Putamen (tissue), 1 donor: Measurements from ENCODE around the gene AKT3.

ENCODE experiments used
- DNase-seq: peaks from one replicate; pipeline ENCODE4 v3.0.0-alpha.2; 2016; ENCODE audit warnings: low spot score

The AKT3 gene

DNA sequence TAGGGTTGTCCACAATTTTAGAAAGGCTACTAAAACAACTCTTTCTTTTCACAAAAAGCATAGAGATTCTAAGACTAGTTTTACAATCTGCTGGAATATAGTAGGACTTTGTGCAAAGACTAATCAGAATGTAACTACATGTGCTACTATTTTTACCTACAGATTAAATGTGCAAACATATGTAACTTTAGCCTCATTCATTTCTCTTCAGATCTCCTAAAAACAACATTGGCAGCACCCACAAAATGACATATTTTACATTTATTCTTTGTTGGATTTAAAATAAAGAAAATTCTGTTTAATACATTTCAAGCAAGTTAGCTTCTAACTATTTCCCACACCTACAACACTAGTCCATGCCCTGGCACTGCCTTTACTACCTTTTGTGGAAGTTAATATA, 292.2 kb downstream of the AKT3 start:
- DNase-seq = no peak

DNA sequence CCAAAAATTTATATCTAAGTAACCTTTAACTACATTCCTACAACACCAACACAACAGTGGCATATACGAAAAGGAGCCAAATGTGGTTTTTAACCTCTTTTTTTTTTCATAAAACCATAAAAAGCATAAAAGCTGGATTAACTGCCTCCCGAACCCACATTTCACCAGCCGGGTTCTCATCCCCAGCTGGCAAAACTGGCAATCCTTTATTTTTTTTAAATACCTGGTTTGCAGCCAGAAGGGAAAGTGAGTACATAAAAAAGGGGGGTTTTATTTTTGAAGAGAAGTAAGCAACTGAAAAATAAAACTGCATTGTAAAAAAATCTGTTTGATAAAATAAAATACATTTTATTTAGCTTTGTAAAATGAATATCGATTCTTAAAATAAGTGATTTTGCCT, 295.4 kb downstream of the AKT3 start:
- DNase-seq = no peak

DNA sequence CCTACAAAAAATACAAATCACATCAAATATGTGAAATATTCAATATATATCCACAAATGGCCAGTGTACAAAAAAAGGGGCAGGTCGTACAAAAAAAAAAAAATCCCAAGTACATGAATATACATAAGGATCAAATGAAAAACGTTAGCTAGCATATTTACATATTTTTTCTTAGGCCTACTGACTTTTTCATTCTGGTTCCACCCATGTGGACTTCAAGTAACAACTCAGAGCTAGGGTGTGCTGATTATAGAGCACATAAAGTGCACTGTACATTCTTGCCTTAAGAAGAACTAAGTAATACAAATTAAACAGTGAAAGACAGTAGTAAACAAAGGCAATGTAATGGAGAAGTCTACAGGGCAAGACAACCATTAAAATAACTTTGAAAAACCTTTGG, 297.0 kb downstream of the AKT3 start:
- DNase-seq = no peak

DNA sequence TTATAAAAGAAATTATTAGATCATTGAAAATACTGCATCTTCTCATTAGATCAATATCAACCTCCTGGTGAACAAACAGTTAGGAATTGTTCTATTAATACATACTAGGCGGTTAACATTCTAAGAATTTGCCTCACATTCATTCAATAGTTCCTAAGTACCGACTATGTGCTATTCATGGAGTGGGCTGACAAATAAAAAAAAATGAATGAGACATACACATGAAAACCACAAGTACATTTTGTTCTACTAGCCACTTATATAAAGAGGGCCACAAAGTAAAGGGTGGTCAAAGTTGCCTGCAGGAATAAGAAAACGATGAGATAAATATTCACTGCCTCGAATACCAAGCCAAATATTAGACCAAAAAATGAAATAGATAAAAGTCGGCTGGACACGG, 299.8 kb downstream of the AKT3 start:
- DNase-seq = no peak

DNA sequence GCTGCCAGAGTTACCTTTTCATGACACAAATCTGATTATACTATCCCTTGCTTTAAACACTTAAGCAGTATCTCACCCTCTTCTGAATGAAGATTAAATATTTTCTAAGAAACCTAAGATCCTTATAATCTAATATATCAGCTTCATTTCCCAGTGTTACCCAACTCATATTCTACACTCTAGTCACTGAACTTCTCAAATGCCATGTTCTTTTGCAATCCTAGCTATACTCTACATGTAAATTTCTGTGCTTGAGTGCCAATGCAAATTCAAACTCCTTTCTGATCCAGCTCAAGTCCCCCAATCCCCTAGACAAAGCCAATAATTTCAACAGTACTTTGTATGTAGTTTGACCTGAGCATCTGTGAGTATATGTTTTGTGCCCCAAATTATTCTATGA, 300.3 kb downstream of the AKT3 start:
- DNase-seq = no peak

DNA sequence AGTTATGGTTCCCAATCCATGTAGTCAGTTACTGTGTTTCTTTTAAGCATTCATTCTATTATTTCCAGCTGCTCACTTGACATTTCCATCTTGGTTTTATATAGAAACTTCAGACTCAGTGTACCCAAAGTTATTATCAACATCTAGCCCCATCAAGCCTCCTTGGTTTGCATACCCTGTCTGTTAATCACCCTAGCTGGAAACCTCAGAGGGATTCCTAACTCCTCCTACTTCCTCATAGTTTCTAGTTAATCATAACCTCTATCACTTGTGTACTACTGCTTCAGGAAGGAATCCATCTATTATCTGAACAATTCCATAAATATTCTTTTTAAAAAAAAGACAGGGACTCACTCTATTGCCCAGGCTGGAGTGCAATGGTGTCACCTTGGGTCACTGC, 300.9 kb downstream of the AKT3 start:
- DNase-seq = no peak

DNA sequence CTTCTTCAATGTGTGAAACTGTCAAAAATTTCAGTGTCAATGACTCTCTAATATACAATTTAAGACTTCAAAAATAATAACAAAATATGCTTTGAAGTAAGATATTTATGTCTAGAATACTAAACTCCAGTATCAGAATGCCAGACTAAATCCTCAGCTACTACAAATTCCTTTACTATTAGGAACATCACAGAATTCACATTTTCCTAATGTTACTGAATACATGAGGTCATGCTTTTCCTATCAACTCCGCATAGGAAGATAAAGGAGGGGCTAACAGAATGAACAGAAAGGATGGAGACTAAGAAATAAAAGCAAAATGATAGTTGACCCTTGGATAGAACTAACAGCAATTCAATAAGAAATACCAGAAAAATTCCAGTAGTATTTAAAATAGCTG, 301.5 kb downstream of the AKT3 start:
- no peak for DNase-seq

DNA sequence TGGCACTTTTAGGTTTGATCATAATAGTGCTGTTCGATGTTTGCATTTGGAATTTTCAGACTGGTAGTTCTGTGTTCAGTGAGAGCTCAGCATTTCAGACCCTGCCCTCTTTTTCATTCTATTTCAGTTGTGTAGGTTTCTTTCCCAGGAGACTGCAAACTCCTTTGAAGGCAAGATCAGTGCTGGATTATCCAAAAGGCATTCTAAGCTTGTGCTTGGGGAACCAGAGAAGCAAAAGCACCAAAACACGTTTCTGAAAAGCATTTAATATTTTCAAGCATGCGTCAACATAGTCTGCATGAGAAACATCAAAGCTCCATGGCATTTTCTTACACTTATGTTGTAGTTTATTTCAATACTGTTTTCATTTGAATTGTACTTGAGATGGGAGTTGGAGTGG, 302.2 kb downstream of the AKT3 start:
- no peak for DNase-seq

DNA sequence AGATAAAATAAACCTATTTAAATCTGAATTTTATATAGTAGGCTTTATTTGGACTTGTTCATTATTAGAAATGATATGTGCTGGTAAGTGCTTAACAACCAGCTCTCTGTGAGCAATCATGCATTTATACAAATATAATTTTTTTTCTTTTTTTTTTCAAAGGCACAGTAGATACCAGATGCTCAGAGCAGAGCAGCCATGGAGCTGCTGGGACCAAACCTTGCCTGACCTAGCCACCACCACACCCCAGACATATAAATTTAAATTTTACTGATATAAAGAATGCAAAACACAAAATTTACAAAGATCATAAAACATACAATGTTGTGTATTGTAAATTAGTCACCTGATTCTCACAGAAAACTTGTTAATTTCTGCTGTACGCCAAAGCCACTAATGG, 303.6 kb downstream of the AKT3 start:
- no peak for DNase-seq

DNA sequence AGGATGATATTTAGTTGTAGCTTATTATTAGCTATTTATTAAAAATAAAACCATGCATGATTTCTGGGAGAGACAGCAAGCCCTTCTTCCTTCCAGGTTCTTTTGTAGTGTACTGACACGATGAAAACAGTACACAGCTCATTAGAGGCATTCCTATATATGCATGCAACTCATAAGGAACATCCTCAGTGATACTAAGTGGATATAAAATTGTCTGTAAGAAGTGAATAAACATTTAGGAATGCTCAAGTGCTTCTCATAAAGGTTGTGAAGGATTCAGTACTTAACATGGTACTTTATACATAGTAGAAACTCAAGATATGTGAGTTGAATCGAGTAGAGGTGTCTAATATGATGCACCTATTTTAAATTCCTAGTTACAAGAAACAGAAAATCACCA, 306.5 kb downstream of the AKT3 start:
- DNase-seq = no peak

DNA sequence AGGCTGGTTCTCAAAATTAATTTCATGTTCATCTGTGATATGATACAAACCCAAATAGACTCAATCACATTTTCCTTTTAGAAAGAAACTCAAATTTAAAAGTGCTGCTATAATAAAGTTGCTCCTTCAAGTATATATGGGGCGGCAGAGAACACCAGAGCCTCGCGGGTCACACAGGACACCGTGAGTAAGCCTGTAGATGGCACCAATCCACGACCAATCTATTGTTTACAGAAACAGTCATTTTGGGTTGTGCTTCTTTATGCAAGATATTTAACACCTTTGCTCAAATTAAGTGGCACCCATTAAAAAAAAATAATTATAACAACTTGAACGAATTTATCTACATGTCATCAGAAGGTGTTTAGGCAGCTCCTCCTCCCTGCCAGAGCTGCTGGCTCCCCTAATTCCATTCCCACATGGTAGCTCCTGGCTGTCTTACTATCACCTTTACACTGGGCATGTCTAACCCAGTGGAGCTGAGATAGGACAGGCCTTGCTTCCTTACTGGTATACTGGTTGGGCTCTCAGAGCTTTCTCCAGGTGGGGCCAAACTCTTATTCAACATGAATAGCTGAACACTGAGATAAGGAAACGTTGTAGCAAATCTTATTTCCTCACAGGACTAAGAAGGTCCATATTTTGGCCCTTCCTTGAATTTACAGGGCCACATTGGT, 307.2 kb downstream of the AKT3 start:
- no peak for DNase-seq

DNA sequence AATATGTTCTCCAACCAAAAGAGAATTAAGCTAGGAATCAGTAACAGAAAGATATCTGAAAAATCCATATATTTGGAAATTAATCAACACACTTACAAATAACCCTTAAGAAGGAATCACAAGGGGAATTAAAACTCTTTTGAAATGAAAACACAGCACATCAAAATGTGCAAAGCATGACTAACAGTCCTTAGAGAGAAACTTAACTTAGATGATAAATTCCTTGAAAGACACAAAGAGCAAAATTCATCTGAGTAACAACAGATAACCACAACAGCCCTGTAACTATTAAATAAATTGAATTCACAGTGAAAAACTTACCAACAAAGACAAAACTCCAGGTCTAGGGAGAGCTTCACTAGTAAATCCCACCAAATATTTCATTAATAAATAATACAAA, 310.4 kb downstream of the AKT3 start:
- DNase-seq = no peak

DNA sequence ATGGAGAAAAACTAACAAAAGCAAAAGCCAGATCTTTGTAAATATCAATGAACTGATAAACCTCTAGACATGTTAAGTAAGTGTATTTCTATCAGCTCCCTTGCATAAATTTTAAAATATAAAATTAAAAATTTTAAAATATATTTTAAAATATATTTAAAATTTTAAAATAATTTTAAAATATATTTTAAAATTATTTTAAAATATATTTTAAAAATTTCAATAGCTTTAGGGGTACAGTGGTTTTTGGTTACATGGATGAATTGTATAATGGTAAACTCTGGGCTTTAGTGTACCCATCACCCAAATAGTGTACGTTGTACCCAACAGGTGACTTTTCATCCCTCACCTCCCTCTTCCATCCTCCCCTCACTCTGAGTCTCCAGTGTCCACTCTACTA, 315.0 kb downstream of the AKT3 start:
- DNase-seq = no peak

DNA sequence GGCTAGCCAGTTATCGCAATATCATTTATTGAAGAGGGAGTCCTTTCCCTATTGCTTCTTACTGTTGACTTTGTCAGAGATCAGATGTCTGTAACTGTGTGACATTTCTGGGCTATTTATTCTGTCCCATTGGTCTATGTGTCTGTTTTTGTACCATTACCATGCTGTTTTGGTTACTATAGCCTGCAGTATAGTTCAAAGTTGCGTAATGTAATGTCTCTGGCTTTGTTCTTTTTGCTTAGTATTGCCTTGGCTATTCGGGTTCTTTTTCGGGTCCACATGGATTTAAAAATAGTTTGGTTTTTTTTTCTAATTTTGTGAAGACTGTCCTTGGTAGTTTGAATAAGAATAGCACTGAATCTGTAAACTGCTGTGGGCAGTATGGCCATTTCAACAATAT, 320.5 kb downstream of the AKT3 start:
- DNase-seq = no peak

DNA sequence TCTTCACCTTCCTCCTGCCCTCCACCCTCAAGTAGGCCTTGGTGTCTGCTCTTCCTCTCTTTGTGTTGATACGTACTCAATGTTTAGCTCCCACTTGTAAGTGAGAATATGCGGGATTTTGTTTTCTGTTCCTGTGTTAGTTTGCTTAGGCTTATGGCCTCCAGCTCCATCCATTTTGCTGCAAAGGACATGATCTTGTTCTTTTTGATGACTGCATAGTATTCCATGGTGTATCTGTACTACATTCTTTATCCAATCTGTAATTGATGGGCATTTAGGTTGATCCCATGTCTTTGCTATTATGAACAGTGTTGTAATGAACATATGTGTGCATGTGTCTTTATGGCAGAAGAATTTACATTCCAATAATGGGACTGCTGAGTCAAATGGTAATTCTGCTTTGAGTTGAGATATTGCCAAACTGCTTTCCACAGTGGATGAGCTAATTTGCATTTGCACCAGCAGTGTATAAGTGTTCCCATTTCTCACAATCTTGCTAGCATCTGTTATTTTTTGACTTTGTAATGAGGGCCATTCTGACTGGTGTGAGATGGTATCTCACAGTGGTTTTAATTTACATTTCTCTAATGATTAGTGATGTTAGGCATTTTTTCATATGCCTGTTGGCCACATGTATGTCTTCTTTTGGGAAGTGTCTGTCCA, 321.5 kb downstream of the AKT3 start:
- DNase-seq = no peak

DNA sequence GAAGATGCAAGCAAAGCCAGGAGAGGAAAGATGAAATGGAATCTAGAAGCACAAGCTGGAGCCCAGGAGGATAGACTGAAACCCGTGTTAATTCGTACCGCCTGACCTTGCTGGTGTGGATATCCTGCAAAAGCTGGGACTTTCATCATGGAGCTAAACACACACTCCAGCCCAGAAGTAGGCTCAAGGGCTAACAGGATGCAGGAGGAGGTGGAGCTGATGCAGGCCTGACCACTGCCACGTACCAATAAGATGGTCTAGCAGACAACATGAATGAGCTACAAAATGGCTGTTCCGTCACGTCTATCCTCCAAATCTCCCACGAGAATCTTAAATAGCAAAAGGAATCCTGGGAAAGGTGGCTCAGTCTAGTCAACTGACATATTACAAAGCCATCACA, 323.9 kb downstream of the AKT3 start:
- DNase-seq = no peak

DNA sequence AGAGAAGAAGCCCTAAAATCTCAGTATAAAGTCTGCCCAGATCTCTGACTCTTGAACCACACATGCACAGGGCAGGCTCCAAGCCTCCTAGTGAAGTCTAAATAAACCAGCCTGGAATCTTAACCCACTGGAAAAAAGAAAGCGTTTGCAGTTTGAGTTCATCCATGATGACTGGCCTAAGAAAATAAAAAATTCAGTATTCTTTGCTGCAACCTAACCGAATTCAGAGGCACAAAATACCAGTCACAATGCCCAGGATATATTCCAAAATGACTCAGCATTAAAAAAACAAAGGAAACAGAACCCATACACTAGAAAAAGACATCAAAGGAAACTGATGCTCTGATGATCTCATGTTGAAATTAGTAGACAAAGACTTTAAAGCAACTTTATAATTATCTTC, 325.0 kb downstream of the AKT3 start:
- DNase-seq = no peak

DNA sequence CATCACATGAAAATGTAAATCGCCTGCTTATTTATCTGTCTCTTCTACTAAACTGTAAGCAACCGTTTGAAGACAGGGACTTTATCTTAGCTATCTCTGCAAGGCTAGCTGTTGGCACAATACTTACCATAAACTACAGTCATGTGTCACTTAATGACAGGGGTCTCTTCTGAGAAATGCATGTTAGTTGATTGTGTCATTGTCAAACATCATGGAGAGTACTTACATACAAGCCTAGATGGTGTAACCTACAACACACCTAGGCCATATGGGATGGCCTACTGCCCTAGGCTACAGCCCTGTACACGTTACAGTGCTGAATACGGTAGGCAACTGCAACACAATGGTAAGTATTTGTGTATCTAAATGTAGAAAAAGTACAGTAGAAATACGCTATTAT, 326.3 kb downstream of the AKT3 start:
- DNase-seq = no peak

DNA sequence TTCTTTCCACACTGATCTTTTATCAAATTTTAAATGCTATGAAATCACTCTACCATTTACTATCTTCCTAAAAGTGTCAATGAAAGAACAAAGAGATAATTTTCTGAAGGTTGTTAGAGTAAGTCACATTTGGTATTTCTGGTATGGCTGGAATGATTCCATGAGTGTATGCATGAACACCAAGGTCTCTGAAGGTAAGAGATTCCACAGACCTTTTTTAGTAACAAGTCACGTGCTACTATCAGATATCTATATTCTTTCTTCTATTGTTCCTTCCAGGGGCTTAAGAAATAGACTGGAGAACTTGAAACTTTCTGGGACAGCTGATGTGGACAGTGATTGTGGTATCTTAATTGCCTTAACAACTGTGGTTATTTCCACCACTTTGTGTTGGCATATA, 329.2 kb downstream of the AKT3 start:
- no peak for DNase-seq

DNA sequence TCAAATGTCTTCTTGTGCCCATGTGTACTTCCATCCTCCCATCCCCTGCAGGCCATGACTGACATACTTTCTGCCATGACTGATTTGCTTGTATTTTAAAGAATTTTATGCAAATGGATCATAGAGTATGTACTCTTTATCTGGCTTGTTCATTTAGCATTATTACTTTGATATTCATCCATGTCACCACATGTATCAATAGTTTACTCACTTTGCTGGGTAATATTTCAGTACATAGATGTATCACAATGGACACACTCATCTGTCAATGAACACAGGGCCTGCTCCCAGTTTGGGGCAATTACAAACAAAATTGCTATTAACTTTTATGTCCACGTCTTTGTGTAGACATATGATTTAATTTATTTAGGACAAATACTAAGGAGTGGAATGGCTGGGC, 335.1 kb downstream of the AKT3 start:
- DNase-seq = no peak

DNA sequence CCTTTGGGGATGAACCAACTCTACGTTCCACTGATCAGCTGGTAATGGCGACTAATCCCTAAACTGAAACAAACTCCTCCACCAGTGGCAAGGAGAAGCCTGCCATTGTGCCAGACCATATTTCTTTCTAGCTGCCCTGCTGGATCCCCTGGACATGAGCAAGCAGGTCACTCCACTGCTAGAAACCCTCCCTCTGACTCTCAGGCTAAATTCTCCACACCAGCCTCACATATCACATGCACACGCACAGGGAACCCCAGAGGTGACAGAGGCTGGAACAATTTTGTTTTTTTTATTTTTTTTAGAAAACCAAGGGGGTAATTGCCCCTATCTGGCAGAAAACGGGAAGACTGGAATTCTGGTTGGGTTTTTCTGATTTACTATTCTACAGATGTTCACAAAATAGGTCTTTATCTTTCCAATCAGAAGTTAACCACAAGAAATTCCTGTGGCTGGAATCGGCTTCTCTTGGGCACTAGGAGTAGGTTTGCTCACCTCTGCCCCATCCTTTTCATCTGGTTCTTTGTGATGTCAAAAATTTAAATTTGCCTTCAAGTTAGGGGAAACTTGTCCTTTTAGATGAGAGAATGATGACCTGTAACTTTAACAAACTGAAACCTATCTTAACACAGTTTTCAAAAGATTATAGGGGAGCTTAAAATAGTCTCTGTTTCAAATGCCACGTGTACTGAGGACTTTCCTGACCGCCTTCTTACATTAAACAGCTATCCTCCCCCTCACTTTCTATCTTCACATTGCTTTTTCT, 336.1 kb downstream of the AKT3 start:
- DNase-seq = no peak

DNA sequence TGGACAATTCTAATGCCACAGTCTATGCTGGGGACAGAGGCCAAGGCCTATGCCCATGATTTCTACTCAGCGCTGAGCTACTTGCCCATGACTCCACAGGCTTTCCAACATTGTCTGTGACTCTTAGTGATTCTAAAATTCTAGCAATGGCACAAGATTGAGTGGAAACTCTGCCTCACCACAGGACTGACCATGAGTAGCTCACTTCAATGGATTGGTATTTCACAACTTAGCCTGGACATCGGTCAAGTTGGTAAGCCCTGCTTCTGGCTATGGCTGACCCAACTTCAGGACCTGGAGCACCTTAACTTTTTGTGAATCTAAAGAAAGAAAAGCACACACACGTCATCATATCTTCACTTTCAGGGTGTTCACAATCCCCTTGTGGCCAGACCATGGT, 339.1 kb downstream of the AKT3 start:
- no peak for DNase-seq

DNA sequence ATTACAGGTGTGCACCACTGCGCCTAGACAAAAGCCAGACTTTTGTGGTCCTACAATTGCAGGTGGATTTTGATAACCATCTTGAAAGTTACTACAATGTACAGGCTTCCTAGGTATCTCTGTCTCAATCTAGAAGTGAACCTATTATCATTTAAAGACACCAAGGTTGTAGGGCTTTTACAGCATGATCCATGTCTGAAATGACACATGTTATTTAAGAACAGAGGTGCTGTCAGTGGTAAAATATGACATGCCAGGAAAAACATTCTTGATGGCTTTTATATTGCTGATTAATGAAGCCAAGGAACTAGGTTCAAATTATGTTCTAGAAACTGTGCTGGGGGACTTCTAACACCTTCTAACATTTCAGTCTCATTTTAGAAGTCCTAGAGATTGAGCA, 341.1 kb downstream of the AKT3 start:
- no peak for DNase-seq

DNA sequence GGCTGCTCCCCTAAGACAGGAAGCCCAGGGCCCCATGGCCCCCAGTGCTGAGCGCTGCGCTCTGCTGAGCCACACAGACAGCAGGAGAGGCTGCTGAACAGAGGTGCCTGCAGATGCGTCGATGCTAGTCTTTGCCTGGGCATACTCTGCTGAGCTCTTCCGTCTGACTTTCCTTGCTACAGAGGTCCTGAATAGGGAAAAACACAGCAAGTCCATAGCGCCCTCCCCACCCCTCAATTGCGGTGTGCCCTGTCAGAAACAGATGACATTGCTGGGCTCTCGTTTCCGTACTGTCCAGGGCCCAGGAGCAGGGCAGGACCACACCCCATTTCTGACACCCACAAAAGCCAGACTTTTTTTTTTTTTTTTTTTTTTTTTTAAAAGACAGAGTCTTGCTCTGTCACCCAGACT, 341.7 kb downstream of the AKT3 start:
- DNase-seq = no peak
